Measurements from ENCODE around the gene BRD7.

BRD7 gene

GRCh38 chr16:50303041-50303604 is 65.7 kb downstream of the BRD7 start:
- no peak for DNase-seq

- no peak for DNase-seq
Observed at GRCh38 chr16:50302472-50303005, 66.2 kb downstream of the BRD7 start.

DNA sequence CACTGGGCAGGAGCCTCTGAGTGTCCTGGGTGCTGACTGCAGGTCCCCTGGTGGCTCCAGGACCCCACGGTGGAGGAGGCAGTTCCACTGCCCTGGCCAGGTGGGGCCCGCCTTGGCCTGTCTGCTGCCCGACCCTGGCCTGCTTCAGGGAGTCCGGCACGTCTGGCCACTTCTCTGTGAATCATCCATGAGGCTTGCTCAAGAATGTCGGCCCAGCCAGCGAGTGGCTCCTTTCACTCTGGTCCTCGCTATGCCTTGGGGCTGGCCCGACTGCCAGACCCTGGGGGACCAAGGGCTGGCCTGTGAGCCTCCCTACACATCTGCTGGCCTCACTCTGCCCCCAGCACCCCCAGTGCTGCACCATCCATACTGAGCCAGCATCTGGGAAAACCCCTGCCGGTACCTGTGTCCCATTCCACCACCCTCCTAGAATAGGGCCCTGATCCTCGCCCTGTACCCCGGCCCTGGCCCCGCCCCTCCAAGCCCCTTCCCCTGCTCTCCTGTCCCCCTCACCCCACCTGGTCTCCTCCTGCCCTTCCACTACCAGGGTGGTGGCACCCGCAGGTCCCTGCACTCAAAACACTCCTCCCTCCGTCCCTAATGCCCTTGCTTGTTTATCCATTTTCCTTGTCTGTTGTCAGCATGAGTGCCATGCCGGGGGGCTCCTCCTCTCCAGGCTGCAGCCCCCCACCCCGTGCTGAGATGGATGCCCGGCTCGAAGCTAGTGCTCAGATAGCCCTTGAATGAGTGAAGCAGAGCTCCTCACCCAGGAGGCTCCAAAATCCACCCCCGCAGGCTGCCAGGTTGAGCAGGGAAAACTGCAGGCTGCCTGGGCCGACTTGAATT is 66.9 kb downstream of the BRD7 start:
- DNase-seq, result no peak

GRCh38 chr16:50300942-50301625 is 67.7 kb downstream of the BRD7 start:
- no peak for DNase-seq

DNA sequence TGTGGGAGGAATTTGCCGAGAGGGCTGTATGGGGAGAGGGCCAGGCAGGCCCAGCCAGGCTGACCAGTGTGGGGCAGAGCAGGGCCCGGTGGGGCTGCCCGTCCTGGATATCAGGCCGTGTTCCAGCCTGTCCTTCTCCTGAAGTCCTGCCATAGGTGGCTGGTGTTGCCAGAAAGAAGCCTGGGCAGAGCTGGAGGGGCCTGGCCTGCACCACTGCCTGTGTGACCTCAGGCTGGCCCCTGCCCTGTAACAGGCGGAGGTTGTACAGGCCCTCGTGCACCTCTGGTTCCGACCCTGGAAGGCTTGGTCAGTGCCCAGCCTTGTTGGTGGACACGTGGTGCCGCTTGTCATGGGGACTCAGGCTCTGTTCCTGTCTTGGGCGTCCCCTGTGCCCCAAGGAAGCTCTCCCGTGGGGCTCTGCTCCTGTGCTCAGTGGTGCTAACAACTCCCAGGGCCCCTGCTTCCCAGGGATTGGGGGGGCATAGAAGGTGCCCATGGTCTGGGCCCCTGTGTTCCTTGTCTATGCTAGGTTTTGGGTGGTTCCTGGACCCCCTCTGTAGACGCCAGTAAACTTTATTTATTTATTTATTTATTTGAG is 69.2 kb downstream of the BRD7 start:
- no peak for DNase-seq

DNA sequence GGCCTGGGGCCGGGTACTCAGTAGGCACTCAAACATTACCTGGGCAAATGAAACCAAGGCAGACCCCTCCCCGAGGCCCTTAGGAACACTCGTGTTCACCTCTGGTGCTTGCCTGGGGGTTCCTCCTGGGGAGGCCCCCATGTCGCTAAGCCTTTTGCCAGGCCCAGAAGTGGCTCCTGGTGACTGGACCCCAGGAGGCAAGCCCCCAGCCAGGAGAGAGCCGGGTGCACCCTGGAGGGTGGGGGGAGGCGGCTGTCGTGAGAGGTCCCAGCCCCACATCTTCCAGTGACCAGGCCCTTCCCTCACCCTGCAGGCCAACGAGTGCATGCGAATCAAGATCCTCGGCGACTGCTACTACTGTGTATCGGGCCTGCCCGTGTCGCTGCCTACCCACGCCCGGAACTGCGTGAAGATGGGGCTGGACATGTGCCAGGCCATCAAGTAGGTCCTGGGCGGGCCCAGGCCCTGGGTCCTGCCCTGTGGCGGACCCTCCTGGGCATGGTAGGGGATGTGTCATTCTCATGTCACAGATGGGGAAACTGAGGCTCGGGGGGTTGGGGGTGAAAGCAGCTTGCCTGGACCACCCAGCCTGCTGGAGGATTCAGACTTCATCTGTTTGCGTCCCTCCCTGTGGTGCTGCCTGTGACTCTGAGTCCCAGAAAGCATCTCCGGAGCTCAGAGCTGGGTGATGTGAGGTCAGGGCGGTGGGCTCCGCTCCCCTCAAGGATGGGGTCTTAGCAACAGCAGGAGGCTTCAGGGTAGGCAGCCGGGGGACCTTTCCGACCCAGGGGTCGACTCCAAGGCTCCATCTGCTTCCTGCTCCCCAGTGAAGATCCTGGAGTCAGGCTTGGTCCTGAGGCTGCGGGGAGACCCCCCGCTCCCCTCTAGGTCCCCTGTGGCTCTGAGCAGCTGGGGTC is 69.9 kb downstream of the BRD7 start:
- DNase-seq, result no peak

GRCh38 chr16:50298075-50298460 is 70.7 kb downstream of the BRD7 start:
- DNase-seq, result no peak

DNA sequence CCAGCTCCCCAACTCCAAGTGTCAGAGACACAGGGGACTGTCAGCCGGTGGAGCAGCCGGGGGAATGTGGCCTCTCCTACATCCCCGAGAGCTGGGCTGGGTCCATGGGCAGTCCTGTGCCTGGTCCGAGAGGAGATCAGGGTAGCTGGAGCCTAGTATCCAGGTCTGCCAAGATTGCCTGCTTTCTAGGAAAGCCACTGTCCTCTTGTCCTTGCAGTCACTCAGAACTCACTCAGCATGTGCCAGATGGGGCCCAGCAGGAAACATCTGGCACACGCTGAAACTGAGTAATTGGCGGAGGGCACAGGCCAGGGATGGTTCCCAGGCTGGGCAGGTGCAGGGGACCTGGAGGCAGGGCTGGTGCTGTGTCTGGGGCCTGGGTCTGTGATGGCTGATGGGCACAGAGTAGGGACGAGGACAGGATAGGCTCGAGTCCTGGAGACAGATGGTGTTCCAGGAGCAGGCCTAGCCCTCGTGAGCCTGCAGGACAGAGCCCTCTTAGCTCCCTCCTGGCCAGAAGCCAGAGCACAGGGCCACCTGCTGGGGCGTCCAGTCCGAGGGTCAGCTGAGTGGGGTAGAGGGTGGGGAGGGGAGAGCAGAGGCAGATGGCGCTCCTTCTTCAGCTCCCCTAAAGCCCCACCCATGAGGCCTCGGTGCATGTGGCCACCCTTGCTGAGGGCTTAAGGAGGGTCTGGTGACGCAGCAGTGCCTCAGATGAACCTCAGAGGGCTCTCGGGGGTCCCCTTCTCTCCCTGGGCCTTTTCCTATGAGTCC is 71.3 kb downstream of the BRD7 start:
- no peak for DNase-seq

- no peak for DNase-seq
Observed at GRCh38 chr16:50296807-50297206, 72.0 kb downstream of the BRD7 start.

- no peak for DNase-seq
Observed at GRCh38 chr16:50295541-50296132, 73.2 kb downstream of the BRD7 start.

- no peak for DNase-seq
Observed at GRCh38 chr16:50294955-50295354, 73.8 kb downstream of the BRD7 start.

DNA sequence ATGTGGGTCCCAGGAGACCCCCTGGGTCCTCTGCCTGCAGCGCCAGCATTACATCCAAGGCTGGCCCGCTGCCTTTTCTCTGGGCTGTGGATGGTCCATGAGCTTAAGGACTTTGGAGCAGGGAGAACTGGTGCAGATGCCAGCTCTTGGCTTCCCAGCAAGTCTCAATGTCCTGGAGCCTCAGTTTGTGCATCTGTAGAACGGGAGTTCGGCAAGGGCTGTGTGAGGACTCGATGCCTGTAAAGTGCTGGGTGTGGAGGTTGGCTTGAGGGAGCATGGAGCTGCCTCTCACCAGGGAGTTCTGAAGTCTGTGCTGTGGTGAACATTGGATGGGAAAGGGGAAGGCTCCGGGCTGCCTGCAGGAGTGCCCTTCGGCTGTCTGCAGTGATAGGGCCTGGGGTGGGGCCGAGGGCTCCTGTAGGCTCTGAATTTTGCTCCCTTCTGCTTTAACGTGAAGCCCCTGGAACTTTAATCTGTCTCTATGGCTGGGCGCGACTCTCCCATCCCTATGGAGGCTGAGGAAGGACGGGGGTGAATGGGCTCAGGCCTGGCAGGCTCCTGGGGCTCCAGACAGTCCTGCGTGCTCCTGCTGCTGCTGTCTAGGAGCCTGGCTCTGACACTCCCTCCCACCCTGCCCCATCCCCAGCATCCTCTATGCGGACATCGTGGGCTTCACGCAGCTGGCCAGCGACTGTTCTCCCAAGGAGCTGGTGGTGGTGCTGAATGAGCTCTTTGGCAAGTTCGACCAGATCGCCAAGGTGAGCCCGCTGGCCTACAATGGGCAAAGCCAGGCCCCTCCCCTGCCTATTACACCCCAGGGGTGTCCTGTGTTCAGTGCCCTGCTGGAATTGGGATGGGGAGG is 74.6 kb downstream of the BRD7 start:
- no peak for DNase-seq

DNA sequence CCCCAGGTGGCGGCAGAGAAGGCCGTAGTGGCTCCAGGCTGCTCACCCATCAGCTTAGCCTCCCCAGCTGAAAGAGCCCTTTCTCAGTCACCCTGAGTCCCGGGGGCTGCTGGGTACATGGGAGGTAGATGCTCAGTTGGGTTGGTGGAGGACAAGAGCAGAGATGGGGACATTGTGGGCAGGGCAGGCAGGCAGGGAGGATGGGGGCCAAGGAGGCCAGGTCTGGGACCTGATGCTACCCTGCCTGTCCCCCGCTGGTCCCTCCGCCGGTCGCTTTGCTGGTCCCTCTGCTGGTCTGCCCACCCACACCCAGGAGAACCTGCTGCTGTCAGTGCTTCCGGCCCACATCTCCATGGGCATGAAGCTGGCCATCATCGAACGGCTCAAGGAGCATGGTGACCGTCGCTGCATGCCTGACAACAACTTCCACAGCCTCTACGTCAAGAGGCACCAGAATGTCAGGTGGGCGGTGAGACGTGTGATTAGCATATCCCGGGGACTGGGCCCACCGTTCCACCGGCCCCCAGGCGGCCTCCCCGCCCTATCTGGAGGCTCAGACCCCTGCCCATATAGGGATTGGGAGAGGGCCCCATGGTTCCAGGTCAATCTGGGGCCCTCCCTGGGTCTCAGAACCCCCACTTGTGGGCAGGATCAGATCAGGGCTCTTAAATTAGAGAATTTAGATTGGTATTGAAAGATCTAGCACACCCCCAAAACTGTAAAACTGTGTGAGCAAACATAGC is 75.6 kb downstream of the BRD7 start:
- DNase-seq, result no peak

- no peak for DNase-seq
Observed at GRCh38 chr16:50292566-50292948, 76.2 kb downstream of the BRD7 start.

GRCh38 chr16:50291719-50292565 is 76.8 kb downstream of the BRD7 start:
- DNase-seq, result no peak

- no peak for DNase-seq
Observed at GRCh38 chr16:50290856-50291255, 77.9 kb downstream of the BRD7 start.

DNA sequence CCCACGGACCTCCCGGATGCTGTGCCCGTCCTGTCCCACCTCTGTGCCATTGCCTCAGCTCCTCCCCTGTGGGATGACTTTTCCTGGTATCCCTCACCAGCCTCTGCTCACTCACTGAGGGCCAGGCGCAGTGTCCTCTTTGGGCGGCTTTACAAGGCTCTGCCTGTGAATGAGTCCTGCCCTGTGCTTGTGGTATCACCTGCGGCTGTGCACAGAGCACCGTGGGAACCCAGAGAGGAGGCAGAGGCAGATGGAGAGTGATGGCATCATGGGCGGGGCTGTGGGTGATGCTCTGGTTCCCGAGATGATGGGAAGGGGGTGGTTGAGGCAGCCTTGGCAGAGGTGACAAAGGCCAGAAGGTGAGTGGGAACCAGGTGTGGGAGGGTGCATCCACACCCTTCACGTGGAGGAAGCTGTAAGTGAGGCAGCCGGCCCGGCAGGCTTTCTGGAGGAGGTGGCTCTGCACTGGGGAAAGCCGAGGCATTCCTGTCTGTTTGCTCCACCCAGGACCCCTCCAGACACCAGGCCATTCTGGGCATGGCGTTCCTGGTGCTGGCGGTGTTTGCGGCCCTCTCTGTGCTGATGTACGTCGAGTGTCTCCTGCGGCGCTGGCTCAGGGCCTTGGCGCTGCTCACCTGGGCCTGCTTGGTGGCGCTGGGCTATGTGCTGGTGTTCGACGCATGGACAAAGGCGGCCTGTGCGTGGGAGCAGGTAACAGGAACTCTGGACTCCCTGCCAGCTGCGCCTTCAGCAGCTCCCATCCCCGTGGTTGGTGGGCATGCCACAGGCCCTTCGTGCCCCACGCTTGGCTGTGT is 78.6 kb downstream of the BRD7 start:
- no peak for DNase-seq
